Effector CD8-positive, alpha-beta T cell (primary cell): ENCODE measurements around the gene CARD16.

ENCODE experiments used
- DNase-seq: peaks from one replicate; lab custom pipeline; 2025; lab: John Stamatoyannopoulos, UW

CARD16 gene

DNA sequence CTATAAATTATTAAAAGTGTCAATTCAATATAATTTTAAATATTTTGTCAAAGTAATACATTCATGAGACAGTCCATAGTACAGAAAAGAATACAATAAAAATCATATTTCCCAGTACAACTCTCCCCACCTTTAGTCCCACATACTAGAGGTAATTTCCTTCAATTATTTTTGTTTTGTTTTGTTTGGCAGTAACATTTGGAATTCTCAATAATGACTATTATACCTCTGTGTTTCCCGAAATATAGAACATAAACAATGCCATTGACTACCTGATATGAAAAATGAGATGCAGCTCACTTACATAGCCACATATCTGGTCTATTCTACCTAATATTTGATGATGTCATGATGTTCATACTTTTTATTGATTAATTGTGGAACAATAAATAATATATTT lies 52.4 kb downstream of the CARD16 start:
- DNase-seq = no peak

DNA sequence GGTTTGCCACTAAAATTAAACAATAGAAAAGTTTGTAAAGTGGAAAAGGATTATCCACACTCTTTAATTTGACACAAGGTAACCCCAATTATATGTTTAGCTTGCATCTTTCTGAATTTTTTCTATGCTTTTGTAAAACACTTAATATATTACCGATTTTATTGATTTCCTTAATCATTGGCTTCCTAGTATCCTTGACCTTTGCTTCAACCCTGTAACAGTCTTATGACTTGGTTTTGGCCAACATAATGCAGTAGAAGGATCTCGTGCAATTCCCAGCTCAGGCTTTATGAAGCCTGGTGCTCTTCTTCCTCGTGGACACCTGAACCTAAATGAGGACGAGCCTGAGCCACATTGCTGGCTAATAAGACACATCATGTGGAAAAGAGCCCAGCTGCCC lies 53.1 kb downstream of the CARD16 start:
- DNase-seq = no peak
